AG04450 (cell line): Measurements from ENCODE around the gene NAA16. TPM values are rescaled to one million over a fixed set of nuclear protein-coding genes. Genes with fewer than 3 reads are reported as not detected.

Source experiments
- CTCF ChIA-PET: fragments of 300-600, 350-600 bp; formaldehyde crosslinking; extraction: SDS; loops from one replicate; lab custom pipeline; 2022; ENCODE audit warnings: antibody characterized with exemption, inconsistent platforms; lab: Charles Lee
- POLR2A ChIA-PET: fragments of 350-600 bp; formaldehyde crosslinking; extraction: SDS; loops from one replicate; lab custom pipeline; 2021; ENCODE audit warnings: antibody characterized with exemption, inconsistent platforms; lab: Yijun Ruan, JAX
- DNase-seq: peaks from one replicate; pipeline ENCODE4 v3.0.0-alpha.2; 2011; ENCODE audit warnings: low read depth, low spot score
- H3K27ac ChIP-seq: one replicate; pipeline ENCODE4 v1.5.1; 2012; ENCODE audit warnings: low read depth, low read length, control low read depth
- H3K27me3 ChIP-seq: one replicate; pipeline ENCODE4 v1.6.0; 2012; ENCODE audit warnings: low read length; ENCODE audit not compliant: control insufficient read depth, insufficient read depth
- H3K4me3 ChIP-seq: 2 replicates; pipeline ENCODE4 v1.5.1; 2011; ENCODE audit warnings: mild to moderate bottlenecking, low read depth, low read length, control low read depth
- H3K9me3 ChIP-seq: 2 replicates; pipeline ENCODE4 v1.5.1; 2012; ENCODE audit warnings: low read length; ENCODE audit not compliant: control insufficient read depth, insufficient read depth
- CTCF ChIP-seq: IDR thresholded peaks from 2 replicates; pipeline ENCODE4 v1.5.1; 2011; ENCODE audit warnings: low read depth, low read length, control low read depth, inconsistent platforms
- polyA plus RNA-seq: library from polyadenylated mRNA; depleted of rRNA; stranded (reverse); fragments of >200 nt; gene quantifications from 2 replicates; pipeline ENCODE4 v1.2.3, GENCODE V29; 2011

Gene NAA16
- polyA plus RNA-seq, 1 experiment = 14.9 TPM

- Histone ChIP-seq H3K9me3 (no peaks in the 10 kb centered on the region), H3K4me3 (no peak overlapping the region), H3K27ac (no peak overlapping the region), H3K27me3 (peaks cover 2% of the 10 kb centered on the region)
- no peak for DNase-seq
- TF ChIP-seq CTCF = no peak
- ChIA-PET POLR2A (no interaction called here), CTCF (interaction anchor here (1.7 kb wide), 1 partner anchor 264 kb away, joined by 6 read pairs; no protein-coding TSS in a partner anchor)
These were observed 77.2 kb downstream of the NAA16 start for GRCh38 chr13:41388143-41388881.

- no peak overlapping the region for H3K4me3 ChIP-seq
- CTCF ChIA-PET = interaction anchor here (1.7 kb wide), 1 partner anchor 263 kb away, joined by 6 read pairs; no protein-coding TSS in a partner anchor
- H3K9me3 ChIP-seq = no peaks in the 10 kb centered on the region
- TF ChIP-seq CTCF = no peak
- H3K27ac ChIP-seq = no peak overlapping the region
- peaks cover 2% of the 10 kb centered on the region for H3K27me3 ChIP-seq
- DNase-seq = no peak
- POLR2A ChIA-PET = no interaction called here
These were observed 78.5 kb downstream of the NAA16 start for GRCh38 chr13:41389580-41389979.

- no peak overlapping the region for H3K27ac ChIP-seq
- DNase-seq = no peak
- ChIA-PET CTCF (no interaction called here), POLR2A (no interaction called here)
- H3K27me3 ChIP-seq = peaks cover 2% of the 10 kb centered on the region
- H3K9me3 ChIP-seq = no peaks in the 10 kb centered on the region
- TF ChIP-seq CTCF = no peak
- no peak overlapping the region for H3K4me3 ChIP-seq
These were observed 83.1 kb downstream of the NAA16 start for GRCh38 chr13:41394166-41394565.

GRCh38 chr13:41398494-41399170 is 87.6 kb downstream of the NAA16 start:
- ChIA-PET POLR2A (no interaction called here), CTCF (no interaction called here)
- Histone ChIP-seq H3K27me3 (no peaks in the 10 kb centered on the region), H3K4me3 (no peak overlapping the region), H3K9me3 (no peaks in the 10 kb centered on the region), H3K27ac (no peak overlapping the region)
- no peak for DNase-seq
- no peak for TF ChIP-seq CTCF

- no peak for TF ChIP-seq CTCF
- no peak overlapping the region for H3K4me3 ChIP-seq
- ChIA-PET POLR2A (no interaction called here), CTCF (no interaction called here)
- H3K27ac ChIP-seq = no peak overlapping the region
- no peaks in the 10 kb centered on the region for H3K27me3 ChIP-seq
- H3K9me3 ChIP-seq = no peaks in the 10 kb centered on the region
- DNase-seq = no peak
These were observed 90.3 kb downstream of the NAA16 start for GRCh38 chr13:41401366-41401765.
